ENCODE data around the gene HSPA4.
"Not testable (repeated sequence)": the region's sequence is repeated elsewhere in the genome, so short reads cannot be mapped to it uniquely, and the experiment has no call there.

HSPA4 gene

DNA sequence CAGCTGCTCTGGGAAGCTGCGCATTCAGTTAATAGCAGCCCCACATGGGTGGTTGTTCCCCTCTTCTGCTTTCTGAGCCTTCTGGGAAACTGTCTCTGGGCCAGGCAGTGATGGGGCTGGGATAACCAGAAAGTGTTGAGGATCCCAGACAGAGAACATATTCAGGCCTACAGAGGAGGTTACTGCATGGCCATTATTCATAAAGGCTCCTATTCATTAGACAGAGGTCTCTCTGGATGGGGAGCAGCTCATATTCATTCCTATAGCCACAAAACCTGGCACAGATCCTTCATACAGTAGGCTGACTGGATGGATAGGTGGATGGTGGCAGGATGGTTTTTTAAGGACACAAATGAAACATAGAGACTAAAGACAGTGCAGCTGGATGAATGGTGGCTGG, 76.3 kb downstream of the HSPA4 start:
- DNase-seq, result no peak

DNA sequence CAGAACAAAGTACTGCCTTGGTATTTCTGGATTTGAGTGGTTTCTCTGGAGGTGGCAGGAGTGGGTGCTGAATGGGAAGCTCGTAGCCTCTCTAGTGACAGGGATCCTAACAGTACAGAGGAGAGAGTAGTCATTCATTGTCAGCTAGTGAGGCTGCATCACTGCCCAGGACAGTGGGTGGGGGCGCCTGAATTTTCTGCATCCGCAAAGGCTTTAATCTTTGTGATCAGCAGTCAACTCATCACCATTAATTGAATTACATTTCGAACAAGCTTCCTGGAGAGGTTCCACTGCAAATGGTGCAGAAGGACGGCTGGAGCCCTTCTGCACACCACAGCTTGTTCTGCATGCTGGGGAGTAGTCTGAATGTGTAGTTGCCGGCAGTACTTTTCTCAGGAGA, 77.5 kb downstream of the HSPA4 start:
- DNase-seq, result no peak

GRCh38 chr5:133129950-133130349, 78.1 kb downstream of the HSPA4 start:
- DNase-seq, result no peak

DNA sequence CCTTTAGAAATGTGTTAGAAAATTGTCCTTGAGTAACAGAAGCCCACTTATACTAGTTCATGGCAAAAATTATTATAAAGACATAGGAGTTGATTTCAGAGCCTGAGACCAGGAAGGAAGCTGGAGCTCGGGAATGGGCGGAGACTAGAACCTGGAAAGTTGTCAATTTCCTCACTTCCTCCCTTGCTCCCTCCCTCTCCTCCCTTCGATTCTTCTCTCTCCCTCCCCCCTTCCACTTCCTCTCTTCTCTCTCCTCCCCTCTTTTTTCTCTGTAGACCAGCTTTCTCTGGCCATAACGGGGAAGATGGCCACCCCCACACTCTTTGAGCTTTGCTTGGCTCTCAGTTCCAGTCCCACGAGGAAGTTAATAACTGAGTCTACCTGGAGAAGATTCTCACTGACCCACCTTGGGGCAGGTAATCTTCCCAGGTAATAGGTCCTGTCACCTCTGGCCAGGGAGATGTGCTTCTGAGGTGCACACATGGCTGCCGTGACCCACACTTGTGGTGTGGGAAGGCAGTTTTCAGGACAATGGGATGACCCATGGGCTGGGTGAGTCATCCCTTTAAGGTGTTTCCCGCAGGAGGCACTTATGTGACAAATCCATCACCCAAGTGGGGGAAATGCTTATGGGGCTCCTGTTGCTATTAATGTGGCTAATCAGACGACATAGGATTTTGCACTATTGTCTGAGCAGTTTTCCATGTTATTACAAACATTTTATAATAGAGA, 78.7 kb downstream of the HSPA4 start:
- no peak for DNase-seq

- DNase-seq, result no peak
These were observed 80.9 kb downstream of the HSPA4 start for GRCh38 chr5:133132717-133133116.

- not testable (repeated sequence) for DNase-seq
These were observed 81.4 kb downstream of the HSPA4 start for GRCh38 chr5:133133241-133133640.

GRCh38 chr5:133136890-133137289, 85.1 kb downstream of the HSPA4 start:
- not testable (repeated sequence) for DNase-seq

GRCh38 chr5:133140311-133140710, 88.5 kb downstream of the HSPA4 start:
- DNase-seq, result no peak

DNA sequence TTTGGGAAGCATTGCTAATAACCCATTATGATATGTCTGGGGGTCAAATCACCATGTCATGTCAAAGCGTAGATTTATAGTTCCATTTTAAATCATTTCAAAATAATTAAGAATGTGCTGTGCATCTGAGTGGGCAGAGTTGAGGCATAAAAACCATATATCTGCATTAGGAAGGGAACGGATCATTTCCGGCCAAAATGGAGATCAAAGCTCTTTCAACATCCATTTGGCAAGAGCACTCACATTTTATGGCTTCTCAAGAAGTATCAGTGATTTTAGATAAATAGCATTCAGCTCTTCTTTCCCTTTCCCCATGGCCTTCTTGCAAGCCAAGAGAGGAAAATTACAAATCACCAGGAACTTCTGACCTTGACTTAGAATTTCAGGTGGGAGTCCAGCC, 89.9 kb downstream of the HSPA4 start:
- DNase-seq, result no peak

DNA sequence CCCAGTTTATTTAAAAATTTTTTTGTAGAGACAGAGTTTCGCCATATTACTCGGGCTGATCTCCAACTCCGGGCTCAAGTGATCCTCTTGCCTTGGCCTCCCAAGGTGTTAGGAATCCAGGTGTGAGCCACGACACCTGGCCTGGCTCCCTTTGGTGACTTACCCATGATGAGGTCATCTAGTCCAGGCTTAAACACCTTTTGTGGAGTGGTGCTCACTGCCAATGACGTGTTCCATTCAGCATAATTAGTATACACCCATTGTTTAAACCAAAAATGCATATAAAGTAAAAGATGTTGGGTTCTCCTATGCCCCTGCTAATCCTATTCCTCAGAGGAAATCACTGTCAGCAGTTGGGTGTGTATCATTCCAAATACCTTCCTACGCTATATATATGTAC, 91.0 kb downstream of the HSPA4 start:
- no peak for DNase-seq

DNA sequence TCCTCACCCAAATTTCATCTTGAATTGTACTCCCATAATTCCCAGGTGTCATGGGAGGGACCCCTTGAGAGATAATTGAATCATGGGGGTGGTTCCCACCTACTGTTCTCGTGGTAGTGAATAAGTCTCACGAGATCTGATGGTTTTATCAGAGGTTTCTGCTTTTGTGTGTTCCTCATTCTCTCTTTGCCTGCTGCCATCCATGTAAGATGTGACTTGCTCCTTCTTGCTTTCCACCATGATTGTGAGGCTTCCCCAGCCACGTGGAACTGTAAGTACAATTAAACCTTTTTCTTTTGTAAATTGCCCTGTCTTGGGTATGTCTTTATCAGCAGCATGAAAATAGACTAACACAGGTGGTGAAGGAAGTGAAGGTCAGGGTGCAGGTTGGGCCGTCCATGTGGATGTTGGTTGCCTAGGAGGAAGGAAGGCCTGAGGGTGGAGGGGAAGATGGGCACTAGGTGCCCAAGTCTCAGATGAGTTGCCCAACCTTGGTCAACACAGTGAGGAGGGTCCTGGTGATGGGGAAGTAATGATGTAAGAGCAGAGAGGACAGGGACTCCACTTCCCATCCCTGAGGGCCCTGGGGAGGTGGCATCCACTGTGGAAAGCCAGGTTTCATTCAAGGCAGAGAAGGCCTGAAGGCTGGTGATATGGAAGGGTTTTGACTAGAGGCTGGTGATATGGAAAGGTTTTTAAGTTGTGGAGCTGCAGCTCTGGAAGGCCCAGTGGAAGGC, 92.6 kb downstream of the HSPA4 start:
- DNase-seq, result no peak

DNA sequence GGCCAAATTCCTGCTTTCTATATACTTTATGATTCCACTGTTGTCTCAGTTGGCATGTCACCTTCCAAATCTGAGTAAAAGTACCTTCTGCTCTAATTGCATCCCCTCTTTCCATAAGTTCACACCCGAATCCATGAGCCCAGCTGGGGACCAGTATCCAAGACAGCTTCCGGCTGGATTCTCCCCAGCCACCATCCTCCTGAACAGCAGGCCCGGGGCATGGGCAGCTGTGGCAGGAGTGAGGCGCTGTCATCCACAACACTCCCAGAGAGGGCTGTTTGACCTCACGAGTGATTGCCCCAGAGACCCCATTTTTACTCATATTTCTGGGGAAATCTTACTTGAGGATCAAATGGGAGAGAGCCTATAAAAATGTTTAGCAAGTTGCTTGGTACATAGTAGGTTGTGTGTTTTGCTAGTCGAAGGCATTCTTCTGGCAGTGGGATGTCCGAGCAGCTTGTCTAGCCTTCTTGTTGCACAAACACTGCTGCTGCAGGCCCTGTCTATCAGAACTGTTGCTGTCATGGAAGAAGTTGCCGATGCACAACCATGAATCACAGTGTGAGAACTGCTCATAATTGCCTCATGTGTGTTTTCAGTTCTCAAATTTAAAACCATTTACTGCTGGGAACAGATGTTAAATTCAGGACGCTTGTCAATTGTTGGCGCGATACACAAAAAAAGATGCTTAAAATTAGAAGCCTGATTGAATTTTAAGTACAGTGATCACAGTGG, 93.8 kb downstream of the HSPA4 start:
- no peak for DNase-seq

- peak; percentile 61 for DNase-seq
These were observed 95.6 kb downstream of the HSPA4 start for GRCh38 chr5:133147411-133147810.

GRCh38 chr5:133147815-133148567, 96.2 kb downstream of the HSPA4 start:
- no peak for DNase-seq

- DNase-seq, result no peak
These were observed 97.5 kb downstream of the HSPA4 start for GRCh38 chr5:133149345-133149744.

- DNase-seq, result no peak
These were observed 99.2 kb downstream of the HSPA4 start for GRCh38 chr5:133150909-133151544.

DNA sequence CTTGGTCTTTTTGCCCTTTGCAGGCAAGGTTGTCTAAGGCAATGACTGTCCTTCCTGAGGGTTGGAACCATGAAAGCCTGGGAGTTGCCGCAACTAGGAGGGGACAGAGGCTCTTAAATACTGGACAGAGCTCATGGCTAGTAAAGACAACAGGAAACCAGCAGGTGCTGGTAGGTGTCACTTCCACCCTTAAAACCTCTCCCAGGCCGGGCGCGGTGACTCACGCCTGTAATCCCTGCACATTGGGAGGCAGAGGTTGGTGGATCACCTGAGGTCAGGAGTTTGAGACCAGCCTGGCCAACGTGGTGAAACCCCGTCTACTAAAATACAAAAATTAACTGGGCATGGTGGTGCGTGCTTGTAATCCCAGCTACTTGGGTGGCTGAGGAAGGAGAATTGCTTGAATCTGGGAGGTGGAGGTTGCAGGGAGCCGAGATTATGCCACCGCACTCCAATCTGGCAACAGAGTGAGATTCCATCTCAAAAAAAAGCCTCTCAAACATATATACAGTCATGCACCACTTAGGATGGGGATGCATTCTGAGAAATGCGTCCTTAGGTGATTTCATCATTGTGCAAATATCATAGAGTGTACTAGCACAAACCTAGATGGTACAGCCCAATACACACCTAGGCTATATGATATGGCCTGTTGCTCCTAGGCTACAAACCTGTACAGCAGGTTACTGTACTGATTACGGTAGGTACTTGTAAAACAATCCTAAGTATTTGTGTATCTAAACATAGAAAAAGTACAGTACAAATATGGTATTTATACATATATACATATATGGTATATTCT, 102.7 kb downstream of the HSPA4 start:
- no peak for DNase-seq

- DNase-seq, result no peak
These were observed 103.6 kb downstream of the HSPA4 start for GRCh38 chr5:133155326-133155969.

Measured in GF-D8 (cell line).